B cell (primary cell): Measurements from ENCODE around the gene BCDIN3D.
"Not testable (repeated sequence)": the region's sequence is repeated elsewhere in the genome, so short reads cannot be mapped to it uniquely, and the experiment has no call there.

ENCODE experiments used
- EZH2 ChIP-seq: IDR thresholded peaks from 2 replicates; pipeline ENCODE4 v1.6.1; 2012; ENCODE audit warnings: borderline replicate concordance, low read depth, mild to moderate bottlenecking, moderate library complexity, low read length; ENCODE audit not compliant: insufficient read depth, poor library complexity, severe bottlenecking
- TF ChIP-seq, protein P1 (sequence below): fragments of 200-600 bp; IDR thresholded peaks from one replicate; pipeline ENCODE4 v1.8.0; 2022; ENCODE audit warnings: antibody characterized with exemption, mild to moderate bottlenecking

- TF ChIP-seq, protein P1, sequence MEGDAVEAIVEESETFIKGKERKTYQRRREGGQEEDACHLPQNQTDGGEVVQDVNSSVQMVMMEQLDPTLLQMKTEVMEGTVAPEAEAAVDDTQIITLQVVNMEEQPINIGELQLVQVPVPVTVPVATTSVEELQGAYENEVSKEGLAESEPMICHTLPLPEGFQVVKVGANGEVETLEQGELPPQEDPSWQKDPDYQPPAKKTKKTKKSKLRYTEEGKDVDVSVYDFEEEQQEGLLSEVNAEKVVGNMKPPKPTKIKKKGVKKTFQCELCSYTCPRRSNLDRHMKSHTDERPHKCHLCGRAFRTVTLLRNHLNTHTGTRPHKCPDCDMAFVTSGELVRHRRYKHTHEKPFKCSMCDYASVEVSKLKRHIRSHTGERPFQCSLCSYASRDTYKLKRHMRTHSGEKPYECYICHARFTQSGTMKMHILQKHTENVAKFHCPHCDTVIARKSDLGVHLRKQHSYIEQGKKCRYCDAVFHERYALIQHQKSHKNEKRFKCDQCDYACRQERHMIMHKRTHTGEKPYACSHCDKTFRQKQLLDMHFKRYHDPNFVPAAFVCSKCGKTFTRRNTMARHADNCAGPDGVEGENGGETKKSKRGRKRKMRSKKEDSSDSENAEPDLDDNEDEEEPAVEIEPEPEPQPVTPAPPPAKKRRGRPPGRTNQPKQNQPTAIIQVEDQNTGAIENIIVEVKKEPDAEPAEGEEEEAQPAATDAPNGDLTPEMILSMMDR: not testable (repeated sequence)
- not testable (repeated sequence) for TF ChIP-seq EZH2
Observed at GRCh38 chr12:49855890-49856289, 13.0 kb upstream of the BCDIN3D start.
